GM12878 (cell line): Measurements from ENCODE around the gene SSBP2. TPM values are rescaled to one million over a fixed set of nuclear protein-coding genes. Genes with fewer than 3 reads are reported as not detected.

Source experiments
- ATAC-seq: fragments of 200-7000 bp; cut with Tn5 transposase; 3 replicates; pipeline ENCODE4 v1.9.1; 2020; ENCODE audit warnings: mild to moderate bottlenecking, moderate library complexity
- BruUV-seq: library from RNA; stranded (reverse); fragments of 400-500 nt; replicated peaks from 2 replicates; lab custom pipeline; 2021; lab: Mats Ljungman, UMichigan
- CTCF ChIA-PET: fragments of 300-600 bp; sonication (Branson Sonifier 250); formaldehyde crosslinking; extraction: SDS; loops from one replicate; lab custom pipeline; 2021; ENCODE audit warnings: inconsistent platforms; lab: Yijun Ruan, JAX
- POLR2A ChIA-PET: fragments of 350-600 bp; formaldehyde crosslinking; extraction: SDS; loops from one replicate; lab custom pipeline; 2021; ENCODE audit warnings: inconsistent platforms; lab: Charles Lee
- RAD21 ChIA-PET: fragments of 300-600 bp; sonication (Branson Sonifier 250); formaldehyde crosslinking; loops from one replicate; lab custom pipeline; 2023; ENCODE audit warnings: antibody characterized with exemption; ENCODE audit not compliant: unreplicated experiment; lab: Charles Lee
- SMC1A ChIA-PET: fragments of 300-600 bp; sonication (Branson Sonifier 250); formaldehyde crosslinking; loops from one replicate; lab custom pipeline; 2023; ENCODE audit not compliant: unreplicated experiment, uncharacterized antibody; lab: Charles Lee
- DNase-seq: peaks from one replicate; pipeline ENCODE4 v3.0.0-alpha.2; 2011; ENCODE audit warnings: low read depth, low spot score
- FAIRE-seq: peaks from 3 replicates; lab custom pipeline; 2011; peaks lifted over from hg19 to GRCh38; lab: Jason Lieb, UNC
- H2AFZ ChIP-seq: 2 replicates; pipeline ENCODE4 v1.6.0; 2011; ENCODE audit warnings: low read depth, low read length, control low read depth; ENCODE audit not compliant: control insufficient read depth
- H3K27ac ChIP-seq: 2 replicates; pipeline ENCODE4 v1.5.1; 2011; ENCODE audit warnings: control low read depth; ENCODE audit not compliant: control insufficient read depth, insufficient read depth
- H3K27me3 ChIP-seq, 2 experiments: replicated peaks in 1 of 2; 2 replicates each; pipeline versions ENCODE4 v1.6.0 to v1.6.1; 2011; ENCODE audit warnings: low read length in 1 of 2; ENCODE audit not compliant: control insufficient read depth in 2 of 2, insufficient read depth in 2 of 2
- H3K36me3 ChIP-seq, 2 experiments: 2 replicates each; pipeline ENCODE4 v1.5.1; 2011; ENCODE audit warnings: low read length in 1 of 2; ENCODE audit not compliant: control insufficient read depth in 2 of 2, insufficient read depth in 2 of 2
- H3K4me1 ChIP-seq: 2 replicates; pipeline ENCODE4 v1.6.1; 2011; ENCODE audit warnings: mild to moderate bottlenecking, low read length, moderate library complexity, mixed read lengths; ENCODE audit not compliant: control insufficient read depth, insufficient read depth
- H3K4me2 ChIP-seq: 2 replicates; pipeline ENCODE4 v1.6.0; 2011; ENCODE audit warnings: control low read depth; ENCODE audit not compliant: control insufficient read depth, insufficient read depth
- H3K4me3 ChIP-seq: fragments of 200-600 bp; sonication (generic); 2 replicates; pipeline ENCODE4 v1.5.1; 2016
- H3K79me2 ChIP-seq: 2 replicates; pipeline ENCODE4 v1.6.0; 2011; ENCODE audit warnings: low read length; ENCODE audit not compliant: control insufficient read depth, insufficient read depth
- H3K9ac ChIP-seq: 2 replicates; pipeline ENCODE4 v1.8.0; 2011; ENCODE audit warnings: low read length, control low read depth, mixed read lengths; ENCODE audit not compliant: control insufficient read depth, insufficient read depth
- H3K9me3 ChIP-seq: replicated peaks from 3 replicates; pipeline ENCODE4 v1.5.1; 2011; ENCODE audit warnings: mild to moderate bottlenecking, low read length; ENCODE audit not compliant: control insufficient read depth, insufficient read depth
- H4K20me1 ChIP-seq: 2 replicates; pipeline ENCODE4 v1.6.0; 2011; ENCODE audit not compliant: control insufficient read depth, insufficient read depth
- BCL11A ChIP-seq: IDR thresholded peaks from 2 replicates; pipeline ENCODE4 v1.6.1; 2011; ENCODE audit warnings: low read depth, low read length
- BCLAF1 ChIP-seq: fragments of 450-650 bp; IDR thresholded peaks from 2 replicates; pipeline ENCODE4 v1.6.1; 2017; ENCODE audit warnings: antibody characterized with exemption, mild to moderate bottlenecking, moderate library complexity
- CREB1 ChIP-seq: IDR thresholded peaks from 2 replicates; pipeline ENCODE4 v1.6.1; 2012; ENCODE audit warnings: low read depth, mild to moderate bottlenecking, inconsistent platforms
- FOXK2 ChIP-seq: fragments of 450-650 bp; IDR thresholded peaks from 2 replicates; pipeline ENCODE4 v1.6.1; 2017; ENCODE audit warnings: mild to moderate bottlenecking, moderate library complexity
- FOXM1 ChIP-seq: IDR thresholded peaks from 2 replicates; pipeline ENCODE4 v1.6.1; 2012; ENCODE audit warnings: low read depth, mild to moderate bottlenecking, inconsistent platforms, low read length, moderate library complexity
- HDAC6 ChIP-seq: fragments of 200-600 bp; sonication (generic); IDR thresholded peaks from one replicate; pipeline ENCODE4 v1.8.0; 2017; ENCODE audit warnings: antibody characterized with exemption; ENCODE audit not compliant: unreplicated experiment
- HDGF ChIP-seq: fragments of 450-650 bp; IDR thresholded peaks from 2 replicates; pipeline ENCODE4 v1.6.1; 2016; ENCODE audit warnings: antibody characterized with exemption
- IRF5 ChIP-seq: fragments of 450-650 bp; IDR thresholded peaks from 2 replicates; pipeline ENCODE4 v1.6.1; 2017; ENCODE audit warnings: borderline replicate concordance
- KLF5 ChIP-seq: fragments of 450-650 bp; IDR thresholded peaks from 2 replicates; pipeline ENCODE4 v1.6.1; 2014; ENCODE audit warnings: mild to moderate bottlenecking; ENCODE audit not compliant: partially characterized antibody
- MEF2A ChIP-seq: IDR thresholded peaks from 2 replicates; pipeline ENCODE4 v1.6.1; 2011; ENCODE audit warnings: low read depth, mild to moderate bottlenecking, low read length, moderate library complexity; ENCODE audit not compliant: insufficient read depth
- MXI1 ChIP-seq: fragments of 150-350 bp; IDR thresholded peaks from 2 replicates; pipeline ENCODE4 v1.6.1; 2011; ENCODE audit warnings: low read depth, mild to moderate bottlenecking, inconsistent platforms, low read length, improper control_type of control experiment
- POLR2A ChIP-seq: IDR thresholded peaks from 2 replicates; pipeline ENCODE4 v1.6.1; 2011; ENCODE audit warnings: low read depth, mild to moderate bottlenecking, low read length
- RAD51 ChIP-seq: fragments of 450-650 bp; IDR thresholded peaks from 2 replicates; pipeline ENCODE4 v1.6.1; 2016; ENCODE audit warnings: moderate library complexity, mild to moderate bottlenecking, inconsistent platforms
- RUNX3 ChIP-seq: IDR thresholded peaks from 2 replicates; pipeline ENCODE4 v1.6.1; 2012; ENCODE audit warnings: low read length, inconsistent platforms
- SMAD1 ChIP-seq: fragments of 450-650 bp; IDR thresholded peaks from 2 replicates; pipeline ENCODE4 v1.6.1; 2018; ENCODE audit warnings: mild to moderate bottlenecking, low read depth; ENCODE audit not compliant: partially characterized antibody
- SREBF2 ChIP-seq: IDR thresholded peaks from 2 replicates; pipeline ENCODE4 v1.6.1; 2012; ENCODE audit warnings: mild to moderate bottlenecking, low read length
- STAT1 ChIP-seq: fragments of 450-650 bp; conservative IDR thresholded peaks from 2 replicates; pipeline ENCODE4 v1.6.1; 2014; ENCODE audit warnings: antibody characterized with exemption, mild to moderate bottlenecking
- WGBS: methylation state at CpG from one replicate; pipeline ENCODE4 v1.1.6; 2016; ENCODE audit warnings: low lambda C conversion rate; ENCODE audit not compliant: insufficient replicate concordance, insufficient coverage; ENCODE audit errors: missing lambda C conversion rate; 5-methylcytosine and 5-hydroxymethylcytosine counted together
- in situ Hi-C: fragments of 300-500 bp; cut with MboI; formaldehyde crosslinking; loops from 9 replicates; pipeline ENCODE4 v1.14.3; 2018; ENCODE audit warnings: mixed read lengths
- intact Hi-C: fragments of 100-400 bp; cut with micrococcal nuclease; formaldehyde crosslinking; loops from one replicate; pipeline ENCODE4 v1.14.2; 2022; ENCODE audit not compliant: unreplicated experiment
- polyA plus RNA-seq, 11 experiments: library from polyadenylated mRNA; depleted of rRNA in 4 of 11; unstranded in 6 of 11; stranded (reverse) in 5 of 11; fragments of >200 nt; fragmentation: Nextera tagmentation in 4 of 11; fragmentation: Illumina TruSeq in 1 of 11; extraction: Ambion mirVana in 4 of 11; extraction: Trizol in 1 of 11; gene quantifications; 1 replicate in 1 of 11; 2 replicates in 10 of 11; pipeline versions ENCODE4 v1.2.1 to v1.2.3, GENCODE V29; 2011 to 2016; ENCODE audit warnings: inconsistent platforms in 2 of 11, missing spikeins in 2 of 11, low read depth in 1 of 11
- total RNA-seq, 4 experiments: library from RNA; depleted of rRNA in 3 of 4; stranded (reverse); fragments of >200 nt in 3 of 4; fragmentation: Illumina TruSeq in 1 of 4; extraction: Trizol in 1 of 4; gene quantifications; 2 replicates each; pipeline versions ENCODE4 v1.2.1 to v1.2.3, GENCODE V29; 2013 to 2021

The SSBP2 gene
- total and polyA plus RNA-seq, 10 of the 15 experiments (the other 5 are each of a cell fraction or from before 2014, with no cell fraction given): 52.2 to 132 (median 110) TPM

- Histone ChIP-seq H3K4me1 (peaks cover 6% of the 10 kb centered on the region; the same call in 1 of the 2 replicates), H3K4me2 (no peak overlapping the region; the same call in 1 of the 2 replicates), H3K79me2 (peaks cover 79% of the 10 kb centered on the region), H2AFZ (no peak overlapping the region), H3K27me3 (no peaks in the 10 kb centered on the region), H4K20me1 (no peaks in the 10 kb centered on the region), H3K36me3 (no peaks in the 10 kb centered on the region), H3K4me3 (no peak overlapping the region), H3K9me3 (no peaks in the 10 kb centered on the region; the same call in 2 of the 3 replicates), H3K27ac (no peak overlapping the region; the same call in 1 of the 2 replicates), H3K9ac (no peak overlapping the region)
- SMC1A ChIA-PET: interaction anchor here (0.7 to 1.6 kb wide), 7 partner anchors 9 to 116 kb away, joined by 3 to 6 read pairs (median 3); no protein-coding TSS in a partner anchor
- FAIRE-seq (no peak), ATAC-seq (no peak), DNase-seq (no peak)
- RAD21 ChIA-PET: interaction anchor here (0.9 to 1.0 kb wide), 2 partner anchors 9 to 31 kb away, joined by 3 to 4 read pairs; no protein-coding TSS in a partner anchor
- POLR2A ChIA-PET: interaction anchor here (1.0 to 1.4 kb wide), 3 partner anchors 12 to 33 kb away, joined by 3 read pairs; partner anchors contain the start of gene SSBP2
- 82% methylated on average over 4 of the region's 4 CpGs for WGBS
- CTCF ChIA-PET: interaction anchor here (0.7 to 1.1 kb wide), 5 partner anchors 8 to 147 kb away, joined by 3 read pairs; no protein-coding TSS in a partner anchor
- in situ Hi-C loops (no loop called here), intact Hi-C loops (no loop called here)
- BruUV-seq: no TSS peak
- TF ChIP-seq FOXM1: no peak
- TF ChIP-seq SREBF2: no peak
- TF ChIP-seq STAT1: no peak
- no peak for TF ChIP-seq BCL11A
- TF ChIP-seq SMAD1: no peak
- no peak for TF ChIP-seq HDAC6
- no peak for TF ChIP-seq MXI1
- TF ChIP-seq HDGF: no peak
- no peak for TF ChIP-seq RUNX3
- TF ChIP-seq CREB1: no peak
- TF ChIP-seq MEF2A: no peak
- no peak for TF ChIP-seq KLF5
- no peak for TF ChIP-seq RAD51
- no peak for TF ChIP-seq FOXK2
- no peak for TF ChIP-seq BCLAF1
- TF ChIP-seq IRF5: no peak
- TF ChIP-seq POLR2A: no peak
Observed at GRCh38 chr5:81717860-81718259, 33.0 kb downstream of the SSBP2 start.
